ENCODE results near the gene AHRR.

GRCh38 chr5:313806-314376 lies 7.6 kb upstream of the AHRR start:
- TF ChIP-seq EP300 (IDR thresholded peaks at IDR 0.05; ENCODE audit: low read depth) (no peak), POLR2AphosphoS5 (IDR thresholded peaks at IDR 0.05) (no peak), CTCF (IDR thresholded peaks at IDR 0.05) (no peak), POLR2A (IDR thresholded peaks at IDR 0.05) (no peak)

Measured in transverse colon (tissue), 4 donors.